Measurements from ENCODE around the gene GSE1.

- TF ChIP-seq CREB1 (CRISPR knock-in tag; IDR thresholded peaks at IDR 0.05; ENCODE audit: low read depth), result no peak
- TF ChIP-seq CTCF (conservative IDR thresholded peaks at IDR 0.05; ENCODE audit: low read depth in 2 of 2), result peak; percentile 52 to 72
- no peak for TF ChIP-seq ZNF331 (CRISPR knock-in tag; IDR thresholded peaks at IDR 0.05; ENCODE audit: low read depth)
- TF ChIP-seq POLR2AphosphoS5 (IDR thresholded peaks at IDR 0.05; ENCODE audit: low read depth), result no peak
Measured at GRCh38 chr16:85698935-85699558, 85.9 kb downstream of the GSE1 start.
